ENCODE results near the gene REL. TPM values are rescaled to one million over a fixed set of nuclear protein-coding genes. Genes with fewer than 3 reads are reported as not detected.
A peak's percentile ranks its signal among the peaks of the same experiment; 100 is the strongest.

Gene REL
- total RNA-seq, result 6.4 and 7.3 TPM in 2 replicates

- TF ChIP-seq CTCF (IDR thresholded peaks at IDR 0.05; ENCODE audit: insufficient read depth, low read depth, low read length), result no peak
- peak; percentile 92 for DNase-seq (ENCODE audit: low read depth)
- H3K4me3 ChIP-seq (ENCODE audit: low read depth, low read length), result peak within 1 kb of the TSS; percentile 86
Observed at GRCh38 chr2:60881047-60881932, at the start of gene REL. REL (plus strand) TSS chr2:60881574; CDS start chr2:60881841, 267 bp downstream.

GRCh38 chr2:60831921-60832320 lies 49.5 kb upstream of the REL start:
- no peak for TF ChIP-seq CTCF (IDR thresholded peaks at IDR 0.05; ENCODE audit: insufficient read depth, low read depth, low read length)
- H3K4me3 ChIP-seq (ENCODE audit: low read depth, low read length), result no peak overlapping the region
- no peak for DNase-seq (ENCODE audit: low read depth)

- H3K4me3 ChIP-seq (ENCODE audit: low read depth, low read length), result no peak overlapping the region
- TF ChIP-seq CTCF (IDR thresholded peaks at IDR 0.05; ENCODE audit: insufficient read depth, low read depth, low read length), result no peak
Observed at GRCh38 chr2:60832621-60833020, 48.8 kb upstream of the REL start.

GRCh38 chr2:60834270-60834717 lies 47.1 kb upstream of the REL start:
- H3K4me3 ChIP-seq (ENCODE audit: low read depth, low read length), result no peak overlapping the region
- no peak for TF ChIP-seq CTCF (IDR thresholded peaks at IDR 0.05; ENCODE audit: insufficient read depth, low read depth, low read length)
- no peak for DNase-seq (ENCODE audit: low read depth)

More at GRCh38 chr2:60832621-60833020, 48.8 kb upstream of the REL start:
- no peak for DNase-seq (ENCODE audit: low read depth)

DNA sequence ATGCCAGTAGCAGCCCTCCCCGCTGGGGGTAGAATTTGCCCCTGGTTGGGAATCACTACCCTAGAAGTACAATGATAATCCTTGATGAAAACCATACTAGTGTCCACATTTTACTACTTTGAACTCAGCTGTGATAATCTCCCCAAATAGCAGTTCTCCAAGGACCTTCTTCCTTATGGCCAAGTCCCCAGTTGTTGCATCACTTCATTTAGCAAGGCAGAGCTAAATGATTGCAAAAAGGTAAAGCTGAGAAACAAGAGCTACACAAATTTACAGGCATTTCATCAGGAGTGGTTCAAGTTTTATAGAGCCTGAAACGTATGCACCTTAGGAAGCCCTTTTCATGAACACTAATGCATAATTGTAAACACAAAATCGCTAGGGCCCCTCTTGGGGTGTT lies 44.9 kb upstream of the REL start:
- no peak for DNase-seq (ENCODE audit: low read depth)
- no peak for TF ChIP-seq CTCF (IDR thresholded peaks at IDR 0.05; ENCODE audit: insufficient read depth, low read depth, low read length)
- H3K4me3 ChIP-seq (ENCODE audit: low read depth, low read length), result no peak overlapping the region

DNA sequence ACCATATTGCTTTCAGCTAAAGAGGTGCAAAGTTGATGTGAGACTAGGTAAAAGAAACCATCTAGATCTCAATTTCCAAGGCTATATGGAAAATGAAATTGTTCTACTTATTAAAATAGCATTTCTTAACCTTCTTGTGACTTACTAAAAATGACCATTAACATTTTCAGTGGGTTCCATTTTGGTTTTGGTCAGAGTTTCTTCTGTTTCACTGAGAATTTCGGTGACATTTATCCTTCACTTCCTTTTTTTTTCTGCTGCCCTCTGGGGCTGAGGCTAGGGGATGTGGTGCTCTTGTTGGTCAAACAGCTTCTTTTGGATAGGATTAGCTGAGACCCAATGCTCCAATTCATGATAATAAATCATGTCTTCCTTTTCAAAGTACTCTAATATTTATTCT lies 44.3 kb upstream of the REL start:
- no peak for TF ChIP-seq CTCF (IDR thresholded peaks at IDR 0.05; ENCODE audit: insufficient read depth, low read depth, low read length)
- H3K4me3 ChIP-seq (ENCODE audit: low read depth, low read length), result no peak overlapping the region
- no peak for DNase-seq (ENCODE audit: low read depth)

Data from fibroblast of villous mesenchyme (primary cell).